GM10847 (cell line): ENCODE data around the gene FAAP100.
A peak's percentile ranks its signal among the peaks of the same experiment; 100 is the strongest.

Source experiments
- POLR2A ChIP-seq: IDR thresholded peaks from 2 replicates; pipeline ENCODE4 v1.6.1; 2011; ENCODE audit not compliant: insufficient read length; ENCODE audit errors: extremely low read depth

FAAP100 gene

DNA sequence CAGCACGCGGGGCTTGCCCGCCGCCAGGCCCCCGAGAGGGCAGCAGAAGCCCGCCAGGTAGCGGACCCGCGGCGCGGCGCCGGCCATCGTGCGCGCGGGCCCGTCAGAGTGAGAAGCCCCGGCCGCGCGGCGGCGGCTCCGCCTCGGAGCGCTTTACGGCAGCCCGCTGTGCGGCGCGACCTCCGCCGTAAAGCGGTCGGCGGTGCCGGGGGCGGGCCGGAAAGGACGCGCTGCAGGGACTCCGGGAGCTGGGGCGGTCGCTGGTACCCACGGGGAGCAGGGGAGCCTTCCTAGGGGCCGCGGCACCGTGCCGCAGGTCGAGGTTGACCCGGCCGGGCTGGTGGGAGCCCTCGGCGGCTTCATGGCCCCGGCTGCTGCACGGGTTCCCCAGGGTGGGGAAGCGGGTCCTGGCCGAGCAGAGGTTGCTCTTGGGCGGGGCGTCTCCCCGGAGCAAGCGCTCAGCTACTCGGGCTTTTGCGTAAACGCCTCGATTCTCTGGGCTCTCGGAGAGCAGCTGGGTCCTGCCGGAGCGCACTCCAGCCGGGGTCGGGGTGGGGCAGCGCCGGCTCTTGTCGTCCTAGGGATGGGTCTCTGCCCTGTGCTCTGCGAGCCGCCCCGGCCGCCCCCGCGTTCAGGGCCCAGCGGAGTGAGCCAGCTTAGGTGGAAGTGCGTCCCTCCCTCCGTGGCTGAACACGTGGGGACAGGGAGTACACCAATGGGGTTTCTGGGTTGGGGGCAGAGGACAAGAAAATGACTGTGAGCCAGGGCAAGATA lies at the start of gene FAAP100:
Gene FAAP100 (minus strand): TSS at position 110 of the 774 bp plus-strand sequence. CDS start 23 bp downstream, at position 87.
- peak; percentile 88 for TF ChIP-seq POLR2A

DNA sequence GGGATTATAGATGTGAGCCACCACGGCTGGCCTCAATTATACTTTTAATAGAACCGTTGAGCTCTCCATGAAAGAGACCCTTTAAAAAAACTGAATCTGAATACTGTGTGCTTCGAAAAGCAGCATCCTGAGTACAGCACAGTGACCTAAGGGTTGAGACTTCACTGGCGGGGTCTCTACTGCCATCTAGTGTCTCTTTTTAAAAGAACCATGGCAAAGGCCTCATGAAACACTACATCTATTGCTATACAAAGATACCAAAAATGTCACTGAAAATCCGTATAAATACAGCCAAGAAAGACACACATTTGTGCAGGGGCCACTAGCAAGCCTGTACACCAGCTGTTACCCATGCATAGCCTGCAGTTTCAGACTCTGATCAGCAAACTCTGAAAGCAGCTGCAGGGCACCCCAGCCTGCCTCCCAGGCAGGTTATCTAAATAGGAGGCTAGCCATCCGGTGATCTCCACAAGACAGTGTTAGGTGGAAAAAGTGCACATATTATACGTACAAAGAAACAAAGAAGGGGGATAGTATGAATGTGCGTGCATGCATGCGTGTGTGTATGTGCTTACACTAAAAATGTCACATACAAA lies 49.5 kb upstream of the FAAP100 start:
- TF ChIP-seq POLR2A, result no peak

- TF ChIP-seq POLR2A, result no peak
Observed at GRCh38 chr17:81599719-81600486, 47.8 kb upstream of the FAAP100 start.

DNA sequence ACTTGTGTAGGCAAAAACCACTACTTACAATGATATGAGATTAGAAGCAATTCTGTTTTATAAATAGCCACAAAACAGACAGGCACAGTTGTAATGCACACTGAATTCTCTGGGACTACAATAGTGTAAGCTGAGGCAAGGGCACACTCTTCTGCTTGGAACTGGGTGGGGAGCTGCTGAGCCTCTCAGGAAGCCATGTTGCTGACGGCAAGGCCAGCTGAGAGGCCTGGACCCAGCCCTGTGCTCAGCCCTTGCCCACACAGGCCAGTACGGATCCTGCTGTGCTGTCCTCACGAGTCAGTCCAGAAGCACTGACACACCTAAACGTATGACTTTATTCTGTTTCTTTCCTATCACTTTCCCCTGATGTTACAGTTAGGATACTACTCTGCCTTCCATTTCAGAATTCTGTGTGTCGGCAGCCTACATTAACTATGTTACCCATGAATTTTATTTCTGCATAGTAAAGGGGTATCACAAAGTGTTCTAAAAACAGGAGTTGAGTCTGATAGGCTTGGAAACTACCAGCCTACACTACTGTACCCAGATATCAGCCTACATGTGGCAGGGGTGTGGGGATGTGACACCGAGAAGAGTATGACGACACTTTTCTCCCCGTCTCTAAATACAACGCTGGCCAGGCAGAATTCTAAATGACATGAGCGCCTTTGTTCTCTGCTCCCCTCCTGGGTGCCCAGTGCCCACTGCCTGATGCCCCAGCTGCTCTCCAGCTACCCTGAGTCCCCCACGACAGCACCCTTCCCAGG lies 41.1 kb upstream of the FAAP100 start:
- no peak for TF ChIP-seq POLR2A

DNA sequence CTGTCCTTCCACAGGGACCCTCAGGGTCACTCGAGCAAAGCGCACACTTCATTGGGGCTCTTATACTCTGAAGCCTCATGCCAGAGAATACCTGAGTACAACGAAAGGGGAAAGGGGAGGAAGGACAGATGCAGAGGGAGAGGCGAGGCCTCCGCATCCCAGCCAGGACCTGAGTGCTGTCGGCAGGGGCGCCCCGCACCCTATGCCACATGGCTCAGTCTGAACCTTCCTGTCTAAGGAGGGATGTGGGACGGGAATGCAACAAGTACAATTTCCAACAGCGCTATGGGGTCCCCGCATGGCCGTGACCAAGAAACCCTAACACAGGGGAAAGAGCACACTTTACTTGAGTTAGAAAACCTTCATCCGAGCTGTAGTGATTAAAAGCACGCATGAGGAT lies 39.8 kb upstream of the FAAP100 start:
- TF ChIP-seq POLR2A, result no peak

GRCh38 chr17:81590121-81590520 lies 38.0 kb upstream of the FAAP100 start:
- no peak for TF ChIP-seq POLR2A

DNA sequence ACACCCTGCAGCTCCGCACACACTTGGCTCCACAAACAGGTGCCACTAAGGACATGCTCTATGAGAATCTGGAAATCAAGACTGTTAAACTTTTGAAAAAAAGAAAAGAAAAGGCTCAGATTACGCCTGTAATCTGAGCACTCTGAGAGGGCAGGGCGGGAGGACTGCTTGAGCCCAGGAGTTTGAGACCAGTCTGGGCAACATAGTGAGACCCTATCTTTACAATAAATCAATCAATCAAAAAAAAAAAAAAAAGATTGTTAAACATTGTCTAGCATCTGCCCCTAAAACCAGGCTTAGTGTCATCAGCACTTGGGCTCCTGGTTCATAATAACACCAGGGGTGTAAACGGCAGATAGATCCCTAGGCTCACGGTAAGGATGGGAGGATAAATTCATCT lies 37.5 kb upstream of the FAAP100 start:
- no peak for TF ChIP-seq POLR2A

DNA sequence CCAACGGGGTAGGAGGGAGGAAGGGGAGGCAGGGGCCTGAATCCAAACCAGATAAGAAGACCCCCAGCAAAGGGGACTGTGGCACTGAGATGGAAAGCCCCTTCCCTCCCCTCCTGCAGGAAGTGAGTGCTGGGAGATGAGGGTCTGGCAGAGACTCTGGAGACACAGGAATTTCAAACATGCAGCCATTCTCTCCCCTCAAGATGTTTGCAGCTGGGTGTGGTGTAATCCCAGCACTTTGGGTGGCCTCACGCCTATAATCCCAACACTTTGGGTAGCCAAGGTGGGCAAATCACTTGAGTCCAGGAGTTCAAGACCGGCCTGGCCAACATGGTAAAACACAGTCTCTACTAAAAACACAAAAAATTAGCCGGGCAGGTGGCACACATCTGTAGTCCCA lies 33.9 kb upstream of the FAAP100 start:
- no peak for TF ChIP-seq POLR2A

- TF ChIP-seq POLR2A, result no peak
Observed at GRCh38 chr17:81583589-81584342, 31.6 kb upstream of the FAAP100 start.

DNA sequence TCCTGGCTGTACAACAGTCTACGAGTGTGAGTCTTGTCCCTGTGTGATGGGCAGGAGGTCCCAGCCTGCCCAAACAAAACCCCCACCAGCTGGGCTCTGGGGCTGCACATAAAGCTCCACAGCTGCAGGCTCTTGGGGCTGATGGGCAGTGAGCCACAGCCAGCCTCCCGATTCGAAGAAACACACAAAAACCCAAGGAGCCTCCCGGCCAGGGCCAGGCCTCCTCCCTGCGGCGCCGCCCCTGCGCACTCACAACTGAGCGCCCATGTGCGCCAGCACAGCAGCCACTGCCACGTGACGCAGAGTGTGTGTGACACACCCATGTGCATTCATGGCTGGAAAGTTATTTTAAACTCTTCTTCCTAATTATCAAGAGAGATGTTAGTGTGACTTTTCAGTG lies 30.6 kb upstream of the FAAP100 start:
- no peak for TF ChIP-seq POLR2A

GRCh38 chr17:81582341-81582740 lies 30.2 kb upstream of the FAAP100 start:
- TF ChIP-seq POLR2A, result no peak

DNA sequence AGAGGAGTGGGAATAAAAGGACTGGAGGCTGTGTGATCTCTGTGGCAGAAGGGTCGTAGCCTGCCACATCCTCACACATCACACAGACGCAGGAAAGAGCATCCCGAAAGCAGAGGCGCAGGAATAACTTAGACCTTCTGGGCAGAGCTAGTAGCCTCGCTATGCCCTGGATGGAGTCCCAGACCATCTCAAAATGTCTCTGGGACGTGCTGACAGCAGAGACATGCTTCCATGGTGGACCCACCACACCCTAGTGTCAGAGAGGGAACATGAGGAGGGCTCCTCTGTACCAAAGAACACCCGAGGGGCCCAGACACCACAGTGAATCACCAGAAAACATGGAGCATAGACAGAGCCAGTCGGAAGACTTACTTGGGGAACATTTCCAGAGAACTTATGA lies 29.6 kb upstream of the FAAP100 start:
- TF ChIP-seq POLR2A, result no peak

DNA sequence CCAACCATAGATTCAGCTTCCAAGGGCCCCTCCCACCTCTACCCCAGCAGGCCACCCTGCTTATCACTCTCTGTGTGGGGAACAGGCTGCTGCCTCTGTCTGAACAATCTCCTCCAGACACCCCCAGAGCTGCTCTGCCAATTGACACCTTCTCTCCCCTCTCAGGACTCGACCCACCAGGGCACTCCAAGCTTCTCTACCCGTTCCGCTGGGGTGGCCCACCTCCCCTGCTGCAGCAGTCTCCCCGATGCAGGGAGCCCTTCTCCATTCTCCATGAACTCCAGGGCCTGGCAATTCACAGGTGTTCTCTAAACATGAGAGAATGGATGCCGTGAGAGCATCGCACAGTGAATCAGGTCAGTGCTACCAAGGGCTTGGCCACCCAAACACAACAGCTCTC lies 28.3 kb upstream of the FAAP100 start:
- no peak for TF ChIP-seq POLR2A

DNA sequence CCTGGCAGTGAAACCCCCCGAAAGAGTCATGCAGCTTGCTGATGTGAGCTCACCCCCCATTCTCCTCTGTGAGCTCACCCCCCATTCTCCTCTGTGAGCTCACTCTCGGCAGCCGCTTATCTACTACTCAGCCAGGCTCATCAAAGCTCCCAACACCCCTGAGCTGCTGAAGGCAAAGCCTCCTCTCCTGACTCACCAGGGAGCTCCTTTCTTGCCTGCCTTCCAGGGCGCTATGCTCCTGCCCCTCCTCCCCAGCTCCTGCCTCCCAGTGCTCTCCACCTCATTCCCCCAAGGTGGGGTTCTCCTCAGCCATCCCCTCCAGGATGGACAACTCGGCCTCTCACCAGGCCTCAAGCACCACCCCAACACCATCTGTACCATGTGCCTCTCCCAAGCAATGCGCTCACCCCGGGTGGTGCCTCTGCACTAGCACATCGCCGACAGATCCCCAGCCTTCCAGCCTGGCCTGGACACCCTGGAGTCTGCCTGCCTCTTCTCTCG lies 27.7 kb upstream of the FAAP100 start:
- TF ChIP-seq POLR2A, result no peak

DNA sequence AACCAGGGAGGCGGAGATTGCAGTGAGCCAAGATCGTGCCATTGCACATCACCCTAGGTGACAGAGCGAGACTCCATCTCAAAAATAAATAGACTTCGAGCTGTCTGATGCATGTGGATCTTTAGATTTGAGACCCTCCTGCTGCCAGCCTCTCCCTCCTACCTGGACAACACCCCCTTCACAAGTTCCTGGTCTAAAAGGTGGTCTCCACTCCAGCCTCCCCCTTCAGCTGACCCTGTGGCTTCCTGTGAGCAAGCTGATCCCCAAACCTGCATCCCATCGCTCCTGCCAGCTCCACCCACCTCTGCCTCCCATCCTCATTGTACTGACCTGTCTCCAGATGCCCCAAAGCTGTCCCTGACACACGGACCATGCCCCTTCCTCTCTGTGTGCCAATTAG lies 27.1 kb upstream of the FAAP100 start:
- no peak for TF ChIP-seq POLR2A
